Measurements from ENCODE around the gene DLX3.
"Not testable (repeated sequence)": the region's sequence is repeated elsewhere in the genome, so short reads cannot be mapped to it uniquely, and the experiment has no call there.

DLX3 gene

GRCh38 chr17:49995055-49995738 is at the start of gene DLX3:
Gene DLX3 (minus strand): TSS chr17:49995224. CDS start chr17:49994998, 226 bp downstream.
- no peak for FAIRE-seq

GRCh38 chr17:50044483-50044882 is 49.5 kb upstream of the DLX3 start:
- FAIRE-seq = no peak

- FAIRE-seq = no peak
Observed at GRCh38 chr17:50043290-50044148, 48.5 kb upstream of the DLX3 start.

DNA sequence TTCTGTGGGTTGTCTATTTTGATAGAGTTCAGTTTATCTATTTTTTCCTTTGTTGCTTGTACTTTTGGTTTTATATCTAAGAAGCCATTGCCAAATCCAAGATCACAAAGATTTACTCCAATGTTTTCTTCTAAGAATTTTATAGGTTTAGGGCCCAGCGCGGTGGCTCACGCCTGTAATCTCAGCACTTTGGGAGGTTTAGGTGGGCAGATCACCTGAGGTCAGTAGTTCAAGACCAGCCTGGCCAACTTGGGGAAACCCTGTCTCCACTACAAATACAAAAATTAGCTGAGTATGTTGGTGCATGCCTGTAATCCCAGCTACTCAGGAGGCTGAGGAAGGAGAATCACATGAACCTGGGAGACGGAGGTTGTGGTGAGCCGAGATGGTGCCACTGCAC is 47.2 kb upstream of the DLX3 start:
- no peak for FAIRE-seq

DNA sequence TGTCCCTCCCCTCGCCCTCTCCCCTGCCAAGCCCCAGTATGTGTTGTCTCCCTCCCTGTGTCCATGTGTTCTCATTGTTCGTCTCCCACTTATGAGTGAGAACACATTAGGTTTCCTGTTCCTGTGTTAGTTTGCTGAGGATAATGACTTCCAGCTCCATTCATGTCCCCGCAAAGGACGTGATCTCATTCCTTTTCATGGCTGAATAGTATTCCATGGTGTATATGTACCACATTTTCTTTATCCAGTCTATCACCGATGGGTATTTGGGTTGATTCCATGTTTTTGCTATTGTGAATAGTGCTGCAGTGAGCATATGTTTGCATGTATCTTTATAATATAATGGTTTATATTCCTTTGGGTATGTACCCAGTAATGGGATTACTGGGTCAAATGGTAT is 45.5 kb upstream of the DLX3 start:
- FAIRE-seq = not testable (repeated sequence)

GRCh38 chr17:50039058-50039457 is 44.0 kb upstream of the DLX3 start:
- no peak for FAIRE-seq

DNA sequence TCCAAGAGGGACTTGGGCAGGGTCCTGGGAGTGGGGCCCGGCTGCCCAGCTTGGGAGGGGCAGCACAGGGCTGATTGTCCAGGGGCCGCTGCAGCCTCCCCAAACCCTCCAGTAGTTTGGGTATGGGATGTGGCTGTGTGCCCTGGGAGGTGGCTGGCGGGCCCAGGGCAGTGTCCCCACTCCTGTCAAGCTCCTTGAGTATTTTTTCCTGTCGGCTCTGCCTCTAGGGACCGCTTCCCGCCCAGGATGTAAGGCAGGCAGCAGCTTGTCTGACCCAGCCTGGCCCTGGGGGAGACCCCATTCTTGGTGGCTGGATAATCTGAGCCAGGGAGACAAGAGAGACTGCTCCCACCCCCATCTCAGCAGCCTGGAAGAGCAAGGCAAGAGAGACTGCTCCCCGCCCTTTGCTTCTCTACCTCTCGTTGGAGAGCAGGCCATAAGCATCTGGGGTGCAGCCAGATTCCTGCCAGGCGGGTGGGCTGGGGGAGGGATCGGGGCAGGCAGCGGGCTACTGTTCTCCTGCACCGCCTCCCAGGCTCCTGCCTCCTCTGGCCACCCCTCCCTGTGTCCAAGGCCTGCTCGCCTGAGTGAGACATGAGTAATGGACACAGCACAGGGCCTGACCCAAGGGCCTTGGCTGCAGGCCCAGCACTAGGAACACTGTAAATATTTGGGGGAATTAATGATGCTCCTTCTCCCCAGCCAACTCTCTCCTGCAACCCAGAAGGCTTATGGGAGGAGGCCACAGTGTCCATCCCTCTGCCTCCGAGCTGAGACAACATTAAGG is 42.5 kb upstream of the DLX3 start:
- FAIRE-seq = no peak

DNA sequence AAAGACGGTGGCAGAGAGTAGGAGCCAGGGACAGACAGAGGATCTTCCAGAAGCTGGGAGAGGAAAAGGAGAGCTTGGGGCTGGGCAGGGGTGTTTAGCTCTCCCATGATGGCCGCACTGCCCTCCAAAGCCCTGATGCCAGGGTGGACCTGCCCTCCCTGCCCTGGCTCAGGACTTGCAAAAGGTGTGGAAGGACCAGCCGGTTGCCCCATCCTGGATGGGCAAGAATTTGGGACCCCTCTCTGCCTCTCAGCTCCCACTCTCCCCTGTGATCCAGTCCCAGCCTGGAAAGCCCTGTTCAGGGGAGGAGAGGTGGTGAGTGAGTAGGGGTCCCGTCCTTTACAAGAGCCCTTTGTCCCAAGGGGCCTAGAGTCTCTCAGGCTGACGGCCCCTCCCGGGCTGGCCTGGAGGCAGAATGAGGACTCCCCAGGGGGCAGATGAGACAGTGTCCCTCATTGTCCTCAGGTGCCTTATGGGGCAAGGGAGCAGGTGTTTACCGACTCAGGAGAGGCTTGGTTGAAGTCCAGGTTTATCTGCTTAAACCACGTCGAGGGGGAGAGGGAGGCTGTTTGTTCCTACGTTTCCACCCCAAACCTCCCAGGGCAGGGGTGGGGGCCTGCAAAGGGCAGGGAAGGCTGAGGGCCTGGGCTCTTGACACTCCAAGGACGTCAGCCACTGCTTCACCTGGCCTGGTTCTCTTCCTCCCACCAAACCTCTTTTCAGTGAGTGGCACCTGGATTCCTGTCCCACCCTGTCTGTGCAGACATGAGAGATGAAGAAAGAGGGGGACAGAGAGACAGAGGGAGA is 41.6 kb upstream of the DLX3 start:
- FAIRE-seq = no peak

DNA sequence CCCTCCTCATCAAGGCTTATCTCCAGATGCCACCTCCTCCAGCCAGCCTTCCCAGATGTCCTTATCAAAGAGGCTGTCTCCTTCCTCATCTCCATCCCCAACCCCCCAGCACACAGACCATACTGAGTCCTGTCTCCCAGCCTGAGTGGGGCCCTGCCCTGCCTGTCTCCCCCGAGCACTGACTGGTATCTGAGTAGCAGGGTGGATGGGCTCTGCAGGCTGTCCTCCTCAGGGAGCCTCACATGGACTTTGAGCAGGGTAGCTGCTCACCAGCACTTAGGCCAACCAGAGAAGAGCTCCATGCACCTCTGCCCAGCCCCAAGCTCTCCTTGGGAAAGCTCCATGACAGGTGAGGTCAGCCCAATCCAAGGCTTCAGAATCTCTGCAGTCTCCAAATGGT is 40.9 kb upstream of the DLX3 start:
- FAIRE-seq = no peak

GRCh38 chr17:50035421-50035879 is 40.4 kb upstream of the DLX3 start:
- FAIRE-seq = no peak

DNA sequence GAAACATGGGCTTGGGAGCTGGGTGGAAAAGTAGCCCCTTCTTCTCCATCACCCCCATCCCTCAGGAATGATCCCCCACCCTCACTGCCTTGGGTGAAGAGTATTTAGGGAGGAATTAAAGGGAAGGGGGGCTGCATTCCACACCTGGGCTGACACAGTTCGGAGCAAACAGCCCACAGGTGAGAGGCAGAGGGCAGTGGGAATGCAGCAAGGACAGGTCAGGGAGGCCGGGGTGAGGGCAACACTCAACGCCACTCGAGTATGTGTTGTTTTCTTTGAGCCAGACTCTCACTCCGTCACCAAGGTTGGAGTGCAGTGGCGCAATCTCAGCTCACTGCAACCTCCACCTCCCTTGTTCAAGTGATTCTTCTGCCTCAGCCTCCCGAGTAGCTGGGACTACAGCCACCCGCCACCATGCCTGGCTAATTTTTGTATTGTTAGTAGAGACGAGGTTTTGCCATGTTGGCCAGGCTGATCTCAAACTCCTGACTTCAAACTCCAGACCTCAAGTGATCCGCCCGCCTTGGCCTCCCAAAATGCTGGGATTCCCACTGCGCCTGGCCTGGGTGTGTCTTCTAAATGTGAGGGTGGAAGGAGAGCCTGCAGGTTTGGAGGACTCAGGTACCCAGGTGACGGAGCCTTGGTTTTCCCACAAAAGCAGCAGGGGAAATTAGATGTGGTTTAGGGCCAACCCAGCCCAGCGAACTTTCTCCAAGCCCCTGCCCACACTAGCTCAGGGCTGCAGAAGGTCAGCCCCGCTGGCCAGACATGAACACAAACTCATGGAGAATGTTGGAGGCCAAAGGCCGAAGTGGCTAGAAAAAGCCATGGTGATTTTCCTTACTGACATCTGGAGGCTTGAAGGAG is 39.7 kb upstream of the DLX3 start:
- FAIRE-seq = no peak

GRCh38 chr17:50033316-50033715 is 38.3 kb upstream of the DLX3 start:
- no peak for FAIRE-seq

DNA sequence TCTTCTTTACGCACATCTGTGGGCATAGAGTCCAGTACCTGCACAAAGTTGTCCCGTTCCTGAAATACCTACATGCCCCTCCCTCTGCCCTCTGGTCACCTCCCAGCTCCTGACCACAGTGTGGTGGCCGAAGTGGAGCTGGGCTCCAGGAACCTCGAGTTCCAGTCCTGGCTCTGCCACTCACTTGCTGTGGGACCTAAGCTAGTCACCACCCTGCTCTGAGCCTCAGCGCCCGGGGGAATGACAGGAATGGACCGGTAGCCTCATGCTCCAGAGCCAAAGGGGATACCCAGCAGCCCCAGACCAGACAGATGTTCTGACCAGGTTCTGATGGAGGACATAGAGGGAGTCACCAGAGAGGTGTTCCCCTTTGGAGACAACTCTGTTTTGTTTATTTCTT is 34.2 kb upstream of the DLX3 start:
- no peak for FAIRE-seq

- FAIRE-seq = no peak
Observed at GRCh38 chr17:50028736-50029120, 33.7 kb upstream of the DLX3 start.

- no peak for FAIRE-seq
Observed at GRCh38 chr17:50027881-50028735, 33.1 kb upstream of the DLX3 start.

DNA sequence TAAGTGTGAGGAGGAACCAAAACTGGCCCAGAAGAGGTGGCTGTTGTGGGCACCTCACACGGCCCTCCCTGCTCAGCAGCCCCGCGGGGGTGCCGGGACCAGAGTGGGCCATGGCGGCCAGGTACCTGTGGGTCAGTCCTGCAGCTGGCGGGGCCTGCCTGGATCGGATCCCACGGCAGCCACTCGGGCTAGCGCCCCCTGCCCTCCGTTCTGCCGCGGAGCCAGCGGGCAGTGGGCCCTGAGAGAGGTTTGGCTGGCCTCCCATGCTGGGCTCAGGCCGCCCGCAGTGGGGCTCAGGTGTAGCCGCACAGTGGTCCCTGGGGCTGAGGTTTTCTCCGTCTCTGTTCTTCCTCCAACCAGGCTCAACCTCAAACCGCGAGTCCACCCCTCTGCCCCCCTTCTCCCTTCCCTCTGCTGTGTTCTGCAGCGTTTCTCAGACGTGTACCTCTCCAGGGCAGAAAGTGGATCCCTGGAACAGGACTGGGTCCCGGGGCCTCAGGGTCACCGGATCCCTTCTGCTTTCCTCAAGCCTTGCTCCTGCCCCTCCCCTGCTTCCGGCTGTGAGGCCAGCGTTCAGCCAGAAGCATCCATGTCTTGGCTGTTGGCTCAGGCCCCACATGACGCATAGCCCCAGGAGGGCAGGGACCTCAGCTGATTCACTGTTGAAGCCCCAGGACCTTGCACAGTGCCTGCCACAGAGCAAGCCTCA is 32.3 kb upstream of the DLX3 start:
- FAIRE-seq = no peak

DNA sequence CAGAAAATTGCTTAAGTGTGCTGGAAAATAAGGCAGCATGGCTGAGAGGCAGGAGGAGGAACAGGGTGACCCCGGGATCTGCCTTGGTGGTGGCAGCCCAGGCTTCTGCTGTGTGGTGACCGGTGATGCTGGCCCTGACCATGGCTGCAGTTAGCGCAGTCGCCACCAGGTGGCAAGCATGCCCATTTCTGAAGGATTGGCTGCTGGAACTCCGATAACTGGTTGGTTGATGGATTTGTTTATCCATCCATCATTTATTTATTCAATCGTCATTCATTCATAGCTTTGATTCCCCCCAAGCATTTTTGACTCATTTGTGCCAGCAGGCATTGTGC is 31.8 kb upstream of the DLX3 start:
- no peak for FAIRE-seq

- no peak for FAIRE-seq
Observed at GRCh38 chr17:50026046-50026675, 31.1 kb upstream of the DLX3 start.

GRCh38 chr17:50024808-50025207 is 29.8 kb upstream of the DLX3 start:
- no peak for FAIRE-seq

Measured in colon (tissue), 2 donors.